HG03039 (cell line): ENCODE measurements around the gene SLC2A8.

ENCODE experiments used
- ATAC-seq: cut with Tn5 transposase; IDR thresholded peaks from one replicate; pipeline ENCODE4 v1.9.1; 2021; ENCODE audit warnings: mild to moderate bottlenecking, moderate library complexity; ENCODE audit not compliant: unreplicated experiment

The SLC2A8 gene, protein sequence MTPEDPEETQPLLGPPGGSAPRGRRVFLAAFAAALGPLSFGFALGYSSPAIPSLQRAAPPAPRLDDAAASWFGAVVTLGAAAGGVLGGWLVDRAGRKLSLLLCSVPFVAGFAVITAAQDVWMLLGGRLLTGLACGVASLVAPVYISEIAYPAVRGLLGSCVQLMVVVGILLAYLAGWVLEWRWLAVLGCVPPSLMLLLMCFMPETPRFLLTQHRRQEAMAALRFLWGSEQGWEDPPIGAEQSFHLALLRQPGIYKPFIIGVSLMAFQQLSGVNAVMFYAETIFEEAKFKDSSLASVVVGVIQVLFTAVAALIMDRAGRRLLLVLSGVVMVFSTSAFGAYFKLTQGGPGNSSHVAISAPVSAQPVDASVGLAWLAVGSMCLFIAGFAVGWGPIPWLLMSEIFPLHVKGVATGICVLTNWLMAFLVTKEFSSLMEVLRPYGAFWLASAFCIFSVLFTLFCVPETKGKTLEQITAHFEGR

GRCh38 chr9:127396808-127397645 is at the start of gene SLC2A8:
Gene SLC2A8 (plus strand): TSS chr9:127397169. CDS start chr9:127397231, 62 bp downstream.
- ATAC-seq: peak; percentile 90

DNA sequence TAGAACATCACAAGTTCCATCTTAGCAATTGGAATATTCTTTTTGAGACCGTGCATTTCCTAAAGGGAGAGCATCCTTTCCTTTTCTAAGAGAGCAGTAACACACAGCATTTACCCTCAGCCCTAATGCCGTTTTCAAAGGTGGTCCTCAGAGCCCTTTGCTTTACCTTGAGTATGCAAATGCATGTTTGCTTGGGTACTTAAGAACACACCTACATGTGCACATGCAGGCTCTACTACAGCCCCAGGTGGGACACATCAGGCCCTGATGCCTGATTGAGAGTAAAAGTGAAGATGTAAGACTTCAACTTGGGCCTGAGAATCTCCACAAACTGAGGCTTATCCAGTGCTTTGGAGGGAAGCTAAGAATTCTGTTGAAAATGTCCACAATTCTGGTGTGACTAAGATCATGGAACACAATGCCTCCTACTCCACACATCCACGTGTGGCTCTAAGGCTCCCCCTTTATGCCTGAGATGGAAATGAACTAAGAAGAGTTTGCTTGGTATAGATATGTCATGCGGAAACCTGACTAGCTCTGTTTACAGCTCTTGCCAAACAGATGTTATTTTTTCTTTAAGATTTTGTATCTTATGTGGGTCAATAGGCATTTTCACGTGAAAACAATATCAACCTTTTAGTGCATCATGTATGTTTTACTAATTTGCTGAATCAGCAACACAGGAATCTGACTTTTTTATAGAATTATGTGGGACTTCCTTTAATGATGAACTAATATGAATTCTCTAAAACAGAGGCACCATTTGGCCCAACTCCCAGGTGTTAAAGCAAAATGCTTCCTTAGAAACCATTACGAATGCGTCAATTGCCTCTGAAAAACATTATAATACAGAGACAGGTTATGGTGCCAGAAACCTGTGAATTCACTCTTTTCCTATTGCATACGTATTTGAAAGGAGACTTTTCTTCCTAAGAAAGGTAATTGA is 48.9 kb upstream of the SLC2A8 start:
- no peak for ATAC-seq

DNA sequence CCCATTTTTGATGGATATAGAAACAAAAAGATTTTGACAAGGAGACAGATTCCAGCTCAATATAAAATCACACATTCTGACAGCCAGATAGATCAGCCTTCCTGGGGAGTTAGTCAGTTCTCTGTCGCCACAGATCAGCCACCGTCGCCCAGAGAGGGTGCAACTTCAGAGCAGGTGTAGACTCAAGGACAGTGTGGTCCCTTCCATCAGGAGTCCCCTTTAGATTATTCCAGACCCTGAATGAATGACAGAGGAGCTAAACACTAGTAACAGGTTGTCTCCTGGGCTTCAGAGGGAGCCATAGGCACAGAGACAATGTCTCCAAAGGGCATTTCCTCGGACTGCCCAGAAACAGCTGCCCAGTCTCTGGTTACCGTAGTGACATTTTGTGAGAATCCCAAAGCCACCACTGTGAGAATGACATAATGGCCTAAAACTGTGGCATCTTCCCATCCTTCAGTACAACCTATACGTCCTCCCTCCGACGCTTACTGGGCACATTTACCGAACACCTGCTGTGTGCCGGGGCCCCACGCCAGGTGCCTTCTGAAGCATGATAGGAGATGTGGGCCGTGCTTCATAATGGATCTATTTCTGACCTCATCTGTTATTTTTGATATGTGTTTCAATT is 47.4 kb upstream of the SLC2A8 start:
- ATAC-seq: no peak

- no peak for ATAC-seq
Measured at GRCh38 chr9:127351182-127352166, 45.5 kb upstream of the SLC2A8 start.

GRCh38 chr9:127353882-127354281 is 43.1 kb upstream of the SLC2A8 start:
- no peak for ATAC-seq

- no peak for ATAC-seq
Measured at GRCh38 chr9:127356906-127357305, 40.1 kb upstream of the SLC2A8 start.

DNA sequence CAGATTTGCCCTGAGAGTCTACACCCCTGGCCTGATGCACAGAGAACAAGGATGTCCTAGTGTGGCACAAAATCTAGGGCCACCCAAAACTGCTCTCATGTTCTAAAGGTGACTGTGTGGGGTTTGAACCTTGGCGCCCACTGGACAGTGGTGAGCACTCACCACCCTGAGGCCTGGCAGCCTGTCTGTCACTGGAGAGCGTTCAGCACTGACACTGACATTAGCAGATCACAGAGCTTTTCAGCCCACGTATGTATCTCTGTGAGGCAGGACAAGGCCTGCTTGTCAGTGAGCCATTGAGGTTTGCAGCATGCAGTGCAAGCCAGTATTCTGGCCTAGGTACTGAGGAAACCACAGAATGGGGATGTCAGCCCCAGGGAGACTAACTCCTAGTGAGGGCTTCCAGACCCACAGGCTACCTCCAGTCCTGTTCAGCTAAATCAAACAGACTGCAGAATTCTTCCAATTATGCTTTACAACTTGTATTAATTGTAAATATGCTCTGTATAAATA is 38.9 kb upstream of the SLC2A8 start:
- no peak for ATAC-seq

- ATAC-seq: no peak
Measured at GRCh38 chr9:127358770-127359169, 38.2 kb upstream of the SLC2A8 start.

DNA sequence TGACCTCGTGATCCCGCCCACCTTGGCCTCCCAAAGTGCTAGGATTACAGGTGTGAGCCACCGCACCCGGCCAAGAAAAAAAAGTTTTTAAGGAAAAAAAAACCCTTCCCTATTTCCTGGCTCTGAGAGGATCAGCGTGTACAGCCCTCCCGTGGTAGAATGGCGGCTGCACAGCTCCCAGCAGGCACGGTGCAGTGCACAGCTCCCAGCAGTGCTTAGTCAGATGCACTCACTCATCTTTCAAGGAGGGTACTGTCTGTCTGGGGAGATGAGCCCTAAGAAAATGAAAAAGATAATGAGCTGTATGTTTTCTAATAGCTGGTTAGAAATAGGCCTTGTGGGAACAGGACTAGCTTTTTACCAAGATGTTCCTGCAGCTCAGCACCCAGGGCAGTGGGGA is 36.7 kb upstream of the SLC2A8 start:
- no peak for ATAC-seq

GRCh38 chr9:127360829-127361228 is 36.1 kb upstream of the SLC2A8 start:
- ATAC-seq: no peak

DNA sequence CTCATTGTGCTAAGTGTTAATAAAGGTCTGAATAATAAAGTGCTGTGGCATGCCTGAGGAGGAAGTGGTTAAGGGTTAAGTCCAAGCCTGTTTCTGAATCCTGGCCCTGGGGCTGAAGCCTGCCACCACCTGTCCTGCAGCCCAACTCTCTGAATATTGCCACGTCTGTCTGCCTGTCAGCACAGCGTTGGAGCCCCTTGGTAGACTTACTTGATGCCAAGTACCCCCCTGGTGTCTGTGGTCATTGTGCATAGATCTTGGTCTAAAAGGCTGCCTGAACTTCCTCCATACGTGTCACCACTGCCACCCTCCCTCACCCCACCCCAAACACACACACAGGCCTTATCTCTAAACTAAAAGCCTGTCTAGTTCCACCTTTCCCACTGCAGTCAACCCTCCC is 35.4 kb upstream of the SLC2A8 start:
- ATAC-seq: no peak

- no peak for ATAC-seq
Measured at GRCh38 chr9:127362829-127363228, 34.1 kb upstream of the SLC2A8 start.

DNA sequence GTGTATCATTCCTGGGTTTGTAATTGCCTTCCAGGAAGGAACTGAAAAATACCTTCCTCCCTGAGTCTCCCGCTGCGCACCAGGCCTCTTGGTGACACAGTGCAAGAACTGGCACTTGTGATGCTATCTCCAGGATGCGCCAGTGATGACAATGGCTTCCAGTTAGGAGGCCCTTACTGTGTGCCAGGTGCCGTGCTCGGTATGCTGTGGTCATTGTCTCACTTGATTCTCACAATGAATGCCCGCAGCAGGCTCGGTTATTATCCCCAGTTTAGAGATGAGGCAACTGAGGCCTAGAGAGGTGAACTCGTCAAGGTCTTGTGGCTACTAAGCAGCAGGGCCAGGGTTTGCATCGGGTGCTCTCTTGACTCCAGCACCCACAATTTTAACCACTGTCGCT is 31.5 kb upstream of the SLC2A8 start:
- no peak for ATAC-seq

- no peak for ATAC-seq
Measured at GRCh38 chr9:127366594-127366993, 30.4 kb upstream of the SLC2A8 start.

DNA sequence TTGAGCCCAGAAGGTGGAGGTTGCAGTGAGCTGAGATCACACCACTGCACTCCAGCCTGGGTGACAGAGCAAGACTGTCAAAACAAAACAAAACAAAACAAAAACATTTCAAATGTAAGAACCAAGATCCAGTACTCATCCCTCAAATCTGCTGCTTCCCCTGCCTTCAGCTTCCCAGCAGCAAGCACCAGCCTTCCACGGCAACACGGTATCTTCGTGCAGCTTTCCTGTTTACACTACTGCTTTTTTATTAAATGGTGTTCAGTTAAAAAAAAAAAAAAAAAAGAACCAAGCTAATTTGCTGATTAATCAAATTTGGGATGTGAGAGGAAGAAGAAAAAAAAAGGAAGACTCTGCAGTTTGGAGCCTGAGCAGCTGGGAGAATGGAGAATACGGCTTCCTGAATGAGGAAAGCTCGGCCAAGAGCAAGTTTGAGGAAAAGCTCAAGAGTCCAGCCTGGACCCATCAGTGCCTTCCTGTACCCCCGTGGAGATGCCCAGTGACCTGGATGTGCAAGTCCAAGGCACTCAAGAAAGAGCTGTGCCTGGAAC is 28.0 kb upstream of the SLC2A8 start:
- no peak for ATAC-seq

- no peak for ATAC-seq
Measured at GRCh38 chr9:127369428-127369827, 27.5 kb upstream of the SLC2A8 start.

DNA sequence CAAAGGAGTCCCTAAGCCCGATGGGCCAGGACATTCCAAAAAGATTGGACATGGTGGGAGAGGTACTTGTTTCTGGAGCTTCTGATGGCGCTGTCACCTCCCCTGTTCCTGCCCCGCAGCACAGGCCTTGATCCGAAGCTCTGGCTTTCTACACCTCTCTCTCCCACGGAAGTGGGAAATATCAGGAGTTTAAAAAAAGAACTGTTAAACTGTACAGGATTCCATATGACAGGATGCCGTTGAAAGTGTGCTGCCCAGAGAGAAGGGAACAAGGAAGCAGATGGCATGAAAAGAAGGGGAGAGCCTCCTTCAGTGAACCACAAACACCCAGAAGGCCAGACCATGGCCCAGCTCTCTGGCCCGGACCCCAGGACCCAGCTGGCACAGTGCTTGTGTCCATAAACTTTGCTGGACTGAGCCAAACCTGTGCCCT is 26.8 kb upstream of the SLC2A8 start:
- no peak for ATAC-seq
